K562 (cell line): ENCODE data around the gene MYL12B. TPM values are rescaled to one million over a fixed set of nuclear protein-coding genes. Genes with fewer than 3 reads are reported as not detected.

Experiments
- ATAC-seq: fragments of 200-7000 bp; cut with Tn5 transposase; 3 replicates; pipeline ENCODE4 v1.9.1; 2020; ENCODE audit warnings: moderate library complexity
- BruUV-seq: library from RNA; stranded (reverse); fragments of 400-500 nt; replicated peaks from 2 replicates; lab custom pipeline; 2021; lab: Mats Ljungman, UMichigan
- CTCF ChIA-PET: fragments of 300-600 bp; formaldehyde crosslinking; extraction: SDS; loops from one replicate; lab custom pipeline; 2021; ENCODE audit warnings: low intra/inter-chr PET ratio; lab: Yijun Ruan, JAX
- POLR2A ChIA-PET: fragments of 300-600, 350-650 bp; sonication (Branson Sonifier 250); formaldehyde crosslinking; extraction: SDS; loops from one replicate; lab custom pipeline; 2021; ENCODE audit warnings: antibody characterized with exemption, inconsistent platforms; lab: Yijun Ruan, JAX
- DNase-seq, 4 experiments: peaks; one replicate each; pipeline versions ENCODE4 v3.0.0 to v3.0.0-alpha.2; 2011 to 2018; ENCODE audit warnings: low spot score in 3 of 4, mixed read lengths in 3 of 4; ENCODE audit errors: extremely low read depth in 1 of 4
- FAIRE-seq: peaks from 2 replicates; lab custom pipeline; 2011; peaks lifted over from hg19 to GRCh38; lab: Jason Lieb, UNC
- H2AFZ ChIP-seq: 2 replicates; pipeline ENCODE4 v1.6.0; 2011; ENCODE audit warnings: low read depth, low read length, control low read depth, inconsistent platforms
- H3K27ac ChIP-seq: fragments of 200-600 bp; 3 replicates; pipeline ENCODE4 v1.8.0; 2011; ENCODE audit warnings: low read depth, mild to moderate bottlenecking, control low read depth, inconsistent platforms, low read length, moderate library complexity, mixed read lengths; ENCODE audit errors: extremely low read depth
- H3K27me3 ChIP-seq, 2 experiments: fragments of 300-600 bp in 1 of 2; 2 replicates in 1 of 2; 3 replicates in 1 of 2; pipeline versions ENCODE4 v1.6.0 to v1.8.0; 2011; ENCODE audit warnings: inconsistent platforms in 2 of 2, low read length in 2 of 2, mild to moderate bottlenecking in 1 of 2, mixed read lengths in 1 of 2, moderate library complexity in 1 of 2; ENCODE audit not compliant: control insufficient read depth in 2 of 2, insufficient read depth in 2 of 2
- H3K36me3 ChIP-seq: fragments of 300-600 bp; 3 replicates; pipeline ENCODE4 v1.8.0; 2011; ENCODE audit warnings: mild to moderate bottlenecking, low read length, inconsistent platforms; ENCODE audit not compliant: control insufficient read depth, insufficient read depth
- H3K4me1 ChIP-seq, 2 experiments: fragments of 200-600 bp in 1 of 2; replicated peaks in 1 of 2; 2 replicates in 1 of 2; 3 replicates in 1 of 2; pipeline versions ENCODE4 v1.5.1 to v1.8.0; 2011; ENCODE audit warnings: inconsistent platforms in 2 of 2, low read length in 2 of 2, mild to moderate bottlenecking in 1 of 2, mixed read lengths in 1 of 2, moderate library complexity in 1 of 2; ENCODE audit not compliant: control insufficient read depth in 2 of 2, insufficient read depth in 2 of 2
- H3K4me2 ChIP-seq: 2 replicates; pipeline ENCODE4 v1.6.1; 2011; ENCODE audit warnings: low read length, control low read depth, inconsistent platforms, mixed read lengths; ENCODE audit not compliant: insufficient read depth
- H3K4me3 ChIP-seq: fragments of 200-600 bp; sonication (generic), shearing (Covaris generic); 2 replicates; pipeline ENCODE4 v1.5.1; 2016; ENCODE audit warnings: control low read depth, inconsistent platforms
- H3K79me2 ChIP-seq: fragments of 200-600 bp; 3 replicates; pipeline ENCODE4 v1.8.0; 2011; ENCODE audit warnings: low read length, inconsistent platforms; ENCODE audit not compliant: control insufficient read depth, insufficient read depth
- H3K9ac ChIP-seq, 2 experiments: 2 replicates each; pipeline versions ENCODE4 v1.6.0 to v1.6.1; 2011; ENCODE audit warnings: low read depth in 2 of 2, low read length in 2 of 2, control low read depth in 1 of 2, inconsistent platforms in 1 of 2, mild to moderate bottlenecking in 1 of 2, mixed read lengths in 1 of 2; ENCODE audit not compliant: insufficient read depth in 1 of 2
- H3K9me1 ChIP-seq: one replicate; pipeline ENCODE4 v1.6.0; 2011; ENCODE audit warnings: inconsistent platforms, mild to moderate bottlenecking, low read length, moderate library complexity; ENCODE audit not compliant: control insufficient read depth, insufficient read depth
- H3K9me3 ChIP-seq: replicated peaks from 2 replicates; pipeline ENCODE4 v1.5.1; 2011; ENCODE audit warnings: low read depth, low read length, inconsistent platforms; ENCODE audit not compliant: control insufficient read depth, insufficient read depth
- H4K20me1 ChIP-seq: replicated peaks from 2 replicates; pipeline ENCODE4 v1.6.1; 2011; ENCODE audit warnings: low read length, inconsistent platforms, mixed read lengths; ENCODE audit not compliant: control insufficient read depth, insufficient read depth
- ADNP ChIP-seq: fragments of 200-800 bp; sonication (Bioruptor generic); IDR thresholded peaks from 2 replicates; pipeline ENCODE4 v1.6.1; 2016; ENCODE audit warnings: missing genetic modification characterization, missing compliant biosample characterization
- AFF1 ChIP-seq, 2 experiments: fragments of 450-650 bp; IDR thresholded peaks; 2 replicates each; pipeline ENCODE4 v1.6.1; 2018; ENCODE audit warnings: mild to moderate bottlenecking in 2 of 2, low read depth in 1 of 2; ENCODE audit not compliant: partially characterized antibody in 2 of 2
- GTF2B ChIP-seq: IDR thresholded peaks from 2 replicates; pipeline ENCODE4 v1.6.1; 2011; ENCODE audit not compliant: insufficient read length; ENCODE audit errors: extremely low read depth
- MCM3 ChIP-seq: fragments of 450-650 bp; IDR thresholded peaks from 2 replicates; pipeline ENCODE4 v1.6.1; 2016
- MIER1 ChIP-seq: fragments of 450-650 bp; IDR thresholded peaks from 2 replicates; pipeline ENCODE4 v1.6.1; 2016; ENCODE audit warnings: antibody characterized with exemption, mild to moderate bottlenecking, low read depth
- RBM34 ChIP-seq: fragments of 200-400 bp; formaldehyde crosslinking; IDR thresholded peaks from 2 replicates; pipeline ENCODE4 v1.6.1; 2018; ENCODE audit warnings: low read length, borderline replicate concordance; ENCODE audit not compliant: insufficient read depth
- VEZF1 ChIP-seq: fragments of 200-800 bp; sonication (Bioruptor generic); IDR thresholded peaks from 2 replicates; pipeline ENCODE4 v1.6.1; 2017; ENCODE audit warnings: missing genetic modification characterization, missing compliant biosample characterization
- ZNF77 ChIP-seq: fragments of 250-450 bp; sonication (Bioruptor Pico); IDR thresholded peaks from 2 replicates; pipeline ENCODE4 v1.5.0; 2020
- WGBS: fragments of 100-300 bp; shearing (Covaris generic); methylation state at CpG from one replicate; pipeline ENCODE4 v1.1.6; 2016; ENCODE audit warnings: low coverage, mixed read lengths; ENCODE audit not compliant: insufficient coverage; ENCODE audit errors: missing lambda C conversion rate; 5-methylcytosine and 5-hydroxymethylcytosine counted together
- in situ Hi-C: fragments of 300-500 bp; cut with MboI; formaldehyde crosslinking; loops from 4 replicates; pipeline ENCODE4 v1.15.0; 2018; ENCODE audit warnings: inconsistent platforms, mixed read lengths
- intact Hi-C: fragments of 100-400 bp; cut with micrococcal nuclease; formaldehyde crosslinking; loops from 2 replicates; pipeline ENCODE4 v1.14.2; 2022
- polyA plus RNA-seq, 8 experiments: library from polyadenylated mRNA; depleted of rRNA in 4 of 8; stranded (reverse) in 5 of 8; unstranded in 3 of 8; fragments of >200 nt; fragmentation: Nextera tagmentation in 2 of 8; fragmentation: Illumina TruSeq in 1 of 8; extraction: Ambion mirVana in 2 of 8; extraction: Trizol in 1 of 8; gene quantifications; 2 replicates each; pipeline versions ENCODE4 v1.2.1 to v1.2.3, GENCODE V29; 2011 to 2014; ENCODE audit warnings: inconsistent platforms in 1 of 8, missing spikeins in 1 of 8
- total RNA-seq, 7 experiments: library from RNA; depleted of rRNA in 6 of 7; stranded (reverse); fragments of >200 nt in 6 of 7; fragmentation: Illumina TruSeq in 2 of 7; extraction: Trizol in 2 of 7; gene quantifications; 2 replicates each; pipeline versions ENCODE4 v1.2.1 to v1.2.3, GENCODE V29; 2011 to 2021; ENCODE audit warnings: low replicate concordance in 1 of 7
- TF ChIP-seq, protein P1 (sequence below): fragments of 250-450 bp; sonication (Bioruptor Pico); IDR thresholded peaks from 2 replicates; pipeline ENCODE4 v1.5.0; 2021
- TF ChIP-seq, protein P2 (sequence below), 2 experiments: fragments of 200-800 bp in 1 of 2; sonication (Bioruptor generic) in 1 of 2; sonication (generic) in 1 of 2; formaldehyde crosslinking in 1 of 2; IDR thresholded peaks in 1 of 2; conservative IDR thresholded peaks in 1 of 2; 2 replicates each; pipeline versions ENCODE4 v1.5.0 to v1.6.1; 2016 to 2020; ENCODE audit warnings: missing compliant biosample characterization in 1 of 2, missing genetic modification characterization in 1 of 2, missing genetic modification reagents in 1 of 2

The MYL12B gene
- total and polyA plus RNA-seq, 9 of the 15 experiments (the other 6 are each of a cell fraction or from before 2014, with no cell fraction given), result 220 to 995 (median 463) TPM

- Histone ChIP-seq H3K9ac (no peak overlapping the region), H3K79me2 (no peaks in the 10 kb centered on the region), H3K4me1 (no peaks in the 10 kb centered on the region; a peak in 1 of 5 replicates), H3K4me3 (no peak overlapping the region), H4K20me1 (no peaks in the 10 kb centered on the region), H3K9me1 (no peaks in the 10 kb centered on the region), H3K9me3 (no peaks in the 10 kb centered on the region), H2AFZ (peak overlapping the region; percentile 17; the same call in 1 of the 2 replicates), H3K4me2 (peak overlapping the region; percentile 16; the same call in 1 of the 2 replicates), H3K27ac (no peak overlapping the region), H3K27me3 (no peaks in the 10 kb centered on the region), H3K36me3 (no peaks in the 10 kb centered on the region)
- in situ Hi-C loops (no loop called here), intact Hi-C loops (no loop called here)
- ChIA-PET POLR2A (interaction anchor here (0.6 to 1.8 kb wide), 2 partner anchors 16 to 757 kb away, joined by 3 to 20 read pairs; partner anchors contain the start of gene MYL12A), CTCF (no interaction called here)
- BruUV-seq, result no TSS peak
- WGBS, result 54% methylated on average over 9 of the region's 9 CpGs
- peak; percentile 93 for ATAC-seq
- FAIRE-seq, result peak; percentile 85
- peak; percentile 37 to 75 (median 46) for DNase-seq
- no peak for TF ChIP-seq MIER1
- TF ChIP-seq VEZF1 (CRISPR knock-in tag), result no peak
- TF ChIP-seq MCM3, result no peak
- no peak for TF ChIP-seq AFF1 (IDR thresholded peaks at IDR 0.05; ENCODE audit: low read depth in 1 of 2, partially characterized antibody in 2 of 2)
- TF ChIP-seq, protein P1, sequence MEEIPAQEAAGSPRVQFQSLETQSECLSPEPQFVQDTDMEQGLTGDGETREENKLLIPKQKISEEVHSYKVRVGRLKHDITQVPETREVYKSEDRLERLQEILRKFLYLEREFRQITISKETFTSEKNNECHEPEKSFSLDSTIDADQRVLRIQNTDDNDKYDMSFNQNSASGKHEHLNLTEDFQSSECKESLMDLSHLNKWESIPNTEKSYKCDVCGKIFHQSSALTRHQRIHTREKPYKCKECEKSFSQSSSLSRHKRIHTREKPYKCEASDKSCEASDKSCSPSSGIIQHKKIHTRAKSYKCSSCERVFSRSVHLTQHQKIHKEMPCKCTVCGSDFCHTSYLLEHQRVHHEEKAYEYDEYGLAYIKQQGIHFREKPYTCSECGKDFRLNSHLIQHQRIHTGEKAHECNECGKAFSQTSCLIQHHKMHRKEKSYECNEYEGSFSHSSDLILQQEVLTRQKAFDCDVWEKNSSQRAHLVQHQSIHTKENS, result no peak
- TF ChIP-seq GTF2B, result no peak
- TF ChIP-seq, protein P2, sequence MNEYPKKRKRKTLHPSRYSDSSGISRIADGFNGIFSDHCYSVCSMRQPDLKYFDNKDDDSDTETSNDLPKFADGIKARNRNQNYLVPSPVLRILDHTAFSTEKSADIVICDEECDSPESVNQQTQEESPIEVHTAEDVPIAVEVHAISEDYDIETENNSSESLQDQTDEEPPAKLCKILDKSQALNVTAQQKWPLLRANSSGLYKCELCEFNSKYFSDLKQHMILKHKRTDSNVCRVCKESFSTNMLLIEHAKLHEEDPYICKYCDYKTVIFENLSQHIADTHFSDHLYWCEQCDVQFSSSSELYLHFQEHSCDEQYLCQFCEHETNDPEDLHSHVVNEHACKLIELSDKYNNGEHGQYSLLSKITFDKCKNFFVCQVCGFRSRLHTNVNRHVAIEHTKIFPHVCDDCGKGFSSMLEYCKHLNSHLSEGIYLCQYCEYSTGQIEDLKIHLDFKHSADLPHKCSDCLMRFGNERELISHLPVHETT (CRISPR knock-in tag; conservative IDR thresholded peaks at IDR 0.05 in 1 of 2, IDR thresholded peaks at IDR 0.05 in 1 of 2), result no peak
- 0 out of 2 replicates have a peak, but pooled peaks have one; percentile 46 for TF ChIP-seq ADNP (tag)
- no peak for TF ChIP-seq RBM34
- TF ChIP-seq ZNF77 (CRISPR knock-in tag), result no peak
These were observed 31.3 kb upstream of the MYL12B start for GRCh38 chr18:3230401-3231334.
